Loucy (cell line): Measurements from ENCODE around the gene ZNF470.

Source experiments
- H2AFZ ChIP-seq: fragments of 200-600 bp; sonication (generic); 2 replicates; pipeline ENCODE4 v1.6.0; 2016; ENCODE audit warnings: antibody characterized with exemption, mild to moderate bottlenecking, low read length, moderate library complexity
- H3F3A ChIP-seq: fragments of 200-600 bp; 2 replicates; pipeline ENCODE4 v1.6.0; 2016; ENCODE audit warnings: antibody characterized with exemption, low read depth, mild to moderate bottlenecking
- H3K27me3 ChIP-seq: fragments of 200-600 bp; sonication (generic); 2 replicates; pipeline ENCODE4 v1.6.1; 2014; ENCODE audit warnings: low read length, mild to moderate bottlenecking; ENCODE audit not compliant: insufficient read depth, poor library complexity, severe bottlenecking
- H3K36me3 ChIP-seq: fragments of 200-600 bp; sonication (generic); 2 replicates; pipeline ENCODE4 v1.6.1; 2016; ENCODE audit warnings: low read length; ENCODE audit not compliant: insufficient read depth
- H3K4me1 ChIP-seq: fragments of 200-600 bp; sonication (generic); 2 replicates; pipeline ENCODE4 v1.5.1; 2014; ENCODE audit warnings: low read length, mild to moderate bottlenecking; ENCODE audit not compliant: insufficient read depth, poor library complexity, severe bottlenecking
- H3K4me2 ChIP-seq: fragments of 200-600 bp; sonication (generic); 2 replicates; pipeline ENCODE4 v1.6.0; 2014; ENCODE audit warnings: antibody characterized with exemption, low read length, low read depth, mild to moderate bottlenecking; ENCODE audit not compliant: poor library complexity, severe bottlenecking
- H3K4me3 ChIP-seq: fragments of 200-600 bp; sonication (generic); 2 replicates; pipeline ENCODE4 v1.5.1; 2014; ENCODE audit warnings: low read length, mild to moderate bottlenecking, mixed read lengths; ENCODE audit not compliant: poor library complexity, severe bottlenecking
- H3K79me2 ChIP-seq: fragments of 200-600 bp; sonication (generic); 2 replicates; pipeline ENCODE4 v1.6.1; 2014; ENCODE audit warnings: low read length; ENCODE audit not compliant: insufficient read depth
- H3K9ac ChIP-seq: fragments of 200-600 bp; sonication (generic); 2 replicates; pipeline ENCODE4 v1.6.0; 2014; ENCODE audit warnings: mild to moderate bottlenecking, low read depth, low read length, moderate library complexity; ENCODE audit not compliant: poor library complexity, severe bottlenecking
- H3K9me2 ChIP-seq: fragments of 200-600 bp; sonication (generic); replicated peaks from 2 replicates; pipeline ENCODE4 v1.6.1; 2016; ENCODE audit warnings: low read depth, low read length, mixed read lengths
- H3K9me3 ChIP-seq: fragments of 200-600 bp; sonication (generic); 2 replicates; pipeline ENCODE4 v1.6.1; 2014; ENCODE audit warnings: mild to moderate bottlenecking, antibody characterized with exemption, low read length, low read depth; ENCODE audit not compliant: insufficient read depth
- H4K20me1 ChIP-seq: fragments of 200-600 bp; sonication (generic); 2 replicates; pipeline ENCODE4 v1.6.0; 2014; ENCODE audit warnings: antibody characterized with exemption, low read length, mild to moderate bottlenecking; ENCODE audit not compliant: insufficient read depth, poor library complexity, severe bottlenecking
- EZH2phosphoT487 ChIP-seq: fragments of 200-600 bp; IDR thresholded peaks from 2 replicates; pipeline ENCODE4 v1.6.1; 2018; ENCODE audit warnings: antibody characterized with exemption, mild to moderate bottlenecking, moderate library complexity, borderline replicate concordance
- TF ChIP-seq, protein P1 (sequence below): fragments of 200-600 bp; sonication (generic); conservative IDR thresholded peaks from 2 replicates; pipeline ENCODE4 v1.5.1; 2014; ENCODE audit warnings: mild to moderate bottlenecking, antibody characterized with exemption, low read length

The ZNF470 gene

DNA sequence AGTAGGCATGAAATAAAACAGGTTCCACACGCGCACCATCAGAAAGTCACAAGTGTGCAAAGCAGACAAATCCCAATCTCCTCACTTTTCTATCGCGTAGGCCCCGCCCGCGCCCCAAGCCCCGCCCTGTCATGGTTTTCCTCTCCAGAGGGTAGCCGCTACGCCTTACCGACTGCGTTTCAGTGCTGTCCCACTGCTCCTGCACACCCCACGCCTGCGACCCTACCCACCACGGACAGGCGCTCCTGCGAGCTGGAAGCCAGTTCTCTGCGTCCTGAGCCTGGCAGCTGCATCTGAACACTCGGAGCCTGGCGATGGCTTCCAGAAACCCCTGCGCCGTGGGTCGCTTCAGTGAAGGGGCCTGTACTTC, 379 bp upstream of the ZNF470 start:
- Histone ChIP-seq H3K36me3 (no peaks in the 10 kb centered on the region), H3F3A (no peaks in the 10 kb centered on the region), H2AFZ (peak overlapping the region; percentile 98), H3K4me3 (peak overlapping the region; percentile 88), H3K9ac (peak overlapping the region; percentile 83), H3K4me2 (peak overlapping the region; percentile 57), H3K9me2 (no peaks in the 10 kb centered on the region), H3K27me3 (no peaks in the 10 kb centered on the region), H3K4me1 (no peaks in the 10 kb centered on the region), H4K20me1 (no peaks in the 10 kb centered on the region), H3K79me2 (peaks cover 3% of the 10 kb centered on the region; the same call in 1 of the 2 replicates), H3K9me3 (peaks cover 13% of the 10 kb centered on the region; the same call in 1 of the 2 replicates)
- TF ChIP-seq, protein P1, sequence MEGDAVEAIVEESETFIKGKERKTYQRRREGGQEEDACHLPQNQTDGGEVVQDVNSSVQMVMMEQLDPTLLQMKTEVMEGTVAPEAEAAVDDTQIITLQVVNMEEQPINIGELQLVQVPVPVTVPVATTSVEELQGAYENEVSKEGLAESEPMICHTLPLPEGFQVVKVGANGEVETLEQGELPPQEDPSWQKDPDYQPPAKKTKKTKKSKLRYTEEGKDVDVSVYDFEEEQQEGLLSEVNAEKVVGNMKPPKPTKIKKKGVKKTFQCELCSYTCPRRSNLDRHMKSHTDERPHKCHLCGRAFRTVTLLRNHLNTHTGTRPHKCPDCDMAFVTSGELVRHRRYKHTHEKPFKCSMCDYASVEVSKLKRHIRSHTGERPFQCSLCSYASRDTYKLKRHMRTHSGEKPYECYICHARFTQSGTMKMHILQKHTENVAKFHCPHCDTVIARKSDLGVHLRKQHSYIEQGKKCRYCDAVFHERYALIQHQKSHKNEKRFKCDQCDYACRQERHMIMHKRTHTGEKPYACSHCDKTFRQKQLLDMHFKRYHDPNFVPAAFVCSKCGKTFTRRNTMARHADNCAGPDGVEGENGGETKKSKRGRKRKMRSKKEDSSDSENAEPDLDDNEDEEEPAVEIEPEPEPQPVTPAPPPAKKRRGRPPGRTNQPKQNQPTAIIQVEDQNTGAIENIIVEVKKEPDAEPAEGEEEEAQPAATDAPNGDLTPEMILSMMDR: no peak
- TF ChIP-seq EZH2phosphoT487: no peak

DNA sequence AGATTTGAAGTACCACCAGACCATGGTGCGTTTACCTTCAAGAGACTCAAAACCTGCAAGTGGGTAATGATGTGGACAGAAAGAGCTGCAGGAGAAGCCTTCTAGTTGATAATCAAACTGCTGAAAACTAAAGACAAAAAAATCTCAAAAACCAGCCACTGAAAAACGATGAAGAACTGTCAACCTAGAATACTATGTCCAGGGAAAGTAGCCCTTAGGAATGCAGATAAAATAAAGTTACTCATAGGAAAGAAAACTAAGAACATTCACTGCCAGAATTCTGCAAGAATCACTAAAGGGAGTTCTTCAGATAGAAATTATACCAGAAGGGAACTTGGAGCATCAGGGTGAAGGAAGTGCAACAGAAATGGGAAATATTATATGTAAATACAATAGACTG, 5.3 kb downstream of the ZNF470 start:
- no peak for TF ChIP-seq EZH2phosphoT487
- TF ChIP-seq, protein P1: no peak
- H3K9ac ChIP-seq: no peak overlapping the region
- H3K36me3 ChIP-seq: peaks cover 11% of the 10 kb centered on the region; the same call in 1 of the 2 replicates
- peaks cover 39% of the 10 kb centered on the region; the same call in 1 of the 2 replicates for H3K9me3 ChIP-seq
- no peaks in the 10 kb centered on the region for H3F3A ChIP-seq
- peaks cover 3% of the 10 kb centered on the region; the same call in 1 of the 2 replicates for H3K79me2 ChIP-seq
- no peak overlapping the region for H2AFZ ChIP-seq
- H4K20me1 ChIP-seq: no peaks in the 10 kb centered on the region
- H3K9me2 ChIP-seq: no peaks in the 10 kb centered on the region
- H3K4me2 ChIP-seq: no peak overlapping the region
- no peaks in the 10 kb centered on the region for H3K4me1 ChIP-seq
- peaks cover 4% of the 10 kb centered on the region for H3K27me3 ChIP-seq
- H3K4me3 ChIP-seq: no peak overlapping the region

DNA sequence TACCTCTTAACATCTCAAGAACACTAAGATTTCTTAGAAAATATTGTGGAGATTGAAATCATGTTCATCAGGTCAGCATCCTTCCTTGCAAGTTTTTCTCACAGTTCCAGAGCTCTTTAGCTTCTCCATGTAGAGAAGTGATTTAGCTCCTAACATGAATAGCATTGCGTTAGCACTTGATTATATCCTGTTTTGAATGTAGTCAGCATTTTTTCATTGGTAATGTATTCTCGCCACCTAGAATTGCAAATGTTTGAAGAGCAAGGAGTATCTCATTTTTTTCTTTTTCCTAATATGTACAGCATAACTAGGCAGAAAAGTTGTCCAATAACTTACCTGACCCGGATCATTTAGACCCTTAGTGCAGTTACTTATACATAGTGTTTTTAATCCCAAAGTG, 6.6 kb downstream of the ZNF470 start:
- no peaks in the 10 kb centered on the region for H3K79me2 ChIP-seq
- H3F3A ChIP-seq: no peaks in the 10 kb centered on the region
- peaks cover 51% of the 10 kb centered on the region for H3K9me3 ChIP-seq
- no peak for TF ChIP-seq EZH2phosphoT487
- TF ChIP-seq, protein P1: no peak
- no peaks in the 10 kb centered on the region for H3K4me1 ChIP-seq
- no peaks in the 10 kb centered on the region for H3K9me2 ChIP-seq
- H3K4me3 ChIP-seq: no peak overlapping the region
- peaks cover 4% of the 10 kb centered on the region for H3K27me3 ChIP-seq
- no peak overlapping the region for H2AFZ ChIP-seq
- H4K20me1 ChIP-seq: no peaks in the 10 kb centered on the region
- peaks cover 11% of the 10 kb centered on the region; the same call in 1 of the 2 replicates for H3K36me3 ChIP-seq
- no peak overlapping the region for H3K4me2 ChIP-seq
- H3K9ac ChIP-seq: no peak overlapping the region
